ENCODE measurements around the gene PIAS4.
"Not testable (repeated sequence)": the region's sequence is repeated elsewhere in the genome, so short reads cannot be mapped to it uniquely, and the experiment has no call there.

DNA sequence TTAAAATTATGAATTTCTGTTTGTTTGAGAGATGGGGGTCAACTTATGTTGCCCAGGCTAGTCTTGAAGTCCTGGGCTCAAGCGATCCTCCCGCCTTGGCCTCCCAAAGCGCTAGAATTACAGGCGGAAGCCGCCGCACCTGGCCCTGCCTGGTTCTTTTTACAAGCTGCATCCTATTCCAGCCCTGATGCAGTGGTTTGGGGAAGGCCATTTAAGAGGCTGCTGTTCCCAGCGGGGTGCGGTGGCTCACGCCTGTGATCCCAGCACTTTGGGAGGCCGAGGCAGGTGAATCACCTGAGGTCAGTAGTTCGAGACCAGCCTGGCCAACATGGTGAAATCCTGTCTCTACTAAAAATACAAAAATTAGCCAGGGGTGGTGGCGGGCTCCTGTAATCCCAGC, 39.6 kb upstream of the PIAS4 start:
- TF ChIP-seq POLR2A (conservative IDR thresholded peaks at IDR 0.05); POLR2AphosphoS2 (IDR thresholded peaks at IDR 0.05; ENCODE audit: low read length); ZNF512 (tag; IDR thresholded peaks at IDR 0.05); KLF16 (IDR thresholded peaks at IDR 0.05); ZNF274 (IDR thresholded peaks at IDR 0.05; ENCODE audit: borderline replicate concordance, low read depth, low read length); ZFX (CRISPR knock-in tag; IDR thresholded peaks at IDR 0.05); LEF1 (IDR thresholded peaks at IDR 0.05); NFIX (CRISPR knock-in tag; IDR thresholded peaks at IDR 0.05; ENCODE audit: low read depth); RBM14 (IDR thresholded peaks at IDR 0.05; ENCODE audit: borderline replicate concordance, insufficient read depth, low read depth, low read length); ATF3 (IDR thresholded peaks at IDR 0.05); ATF3 (CRISPR knock-in tag; conservative IDR thresholded peaks at IDR 0.05): not testable (repeated sequence)
